Mesodermal cell (in vitro differentiated cells): ENCODE results near the gene C10orf105.

Experiments
- H3K27ac ChIP-seq: 2 replicates; pipeline ENCODE4 v1.7.0; 2013; ENCODE audit warnings: mild to moderate bottlenecking, low read depth, low read length, moderate library complexity; ENCODE audit not compliant: severe bottlenecking
- H3K36me3 ChIP-seq: 2 replicates; pipeline ENCODE4 v1.7.1; 2013; ENCODE audit warnings: mild to moderate bottlenecking, low read length, moderate library complexity; ENCODE audit not compliant: control insufficient read depth, insufficient read depth
- H3K4me1 ChIP-seq: one replicate; pipeline ENCODE4 v1.7.1; 2013; ENCODE audit warnings: mild to moderate bottlenecking, low read length; ENCODE audit not compliant: insufficient read depth, control insufficient read depth, poor library complexity, severe bottlenecking
- H3K4me3 ChIP-seq: 2 replicates; pipeline ENCODE4 v1.7.0; 2013; ENCODE audit warnings: low read length, control low read depth, mild to moderate bottlenecking; ENCODE audit not compliant: insufficient read depth, poor library complexity, severe bottlenecking; ENCODE audit errors: extremely low read depth
- H3K9me3 ChIP-seq: 2 replicates; pipeline ENCODE4 v1.7.1; 2013; ENCODE audit warnings: mild to moderate bottlenecking, low read length, moderate library complexity; ENCODE audit not compliant: control insufficient read depth
- WGBS, 2 experiments: methylation state at CpG; one replicate each; pipeline ENCODE4 v1.1.5; 2013; ENCODE audit warnings: missing lambda C conversion rate in 2 of 2; ENCODE audit not compliant: insufficient coverage in 2 of 2; 5-methylcytosine and 5-hydroxymethylcytosine counted together

The C10orf105 gene

DNA sequence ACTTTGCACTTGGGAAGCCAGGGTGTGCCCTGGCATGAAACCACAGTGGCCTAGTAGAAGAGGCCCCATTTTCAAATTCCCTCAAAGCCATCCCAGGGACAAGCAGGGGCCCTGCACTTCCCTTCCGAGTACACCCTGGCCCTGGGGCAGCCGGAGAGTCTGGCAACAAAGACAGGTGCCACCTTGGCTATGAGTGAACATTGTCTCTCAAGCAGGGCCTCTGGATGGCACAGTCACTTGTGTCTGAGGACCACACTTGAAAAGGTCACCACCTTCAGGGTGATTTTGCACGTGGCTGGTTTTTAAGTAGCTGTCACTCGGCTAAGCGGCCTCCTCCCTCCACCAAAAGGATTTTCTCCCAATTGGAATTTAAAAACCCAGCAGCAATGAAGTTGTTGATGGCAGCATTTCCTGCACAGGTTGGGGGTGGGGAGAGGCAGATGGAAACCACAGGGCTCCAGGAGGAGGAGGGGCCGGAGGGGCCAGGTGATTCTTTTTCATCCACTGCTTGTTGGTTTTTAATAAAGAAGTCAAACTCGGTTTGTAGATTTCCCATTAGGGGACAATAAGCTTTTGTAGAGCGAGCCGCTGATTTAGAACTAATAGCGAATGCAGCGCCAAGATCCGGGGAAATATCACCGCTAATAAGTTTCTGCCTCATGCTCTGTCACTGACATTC, 33.9 kb downstream of the C10orf105 start:
- Histone ChIP-seq H3K9me3 (no peaks in the 10 kb centered on the region), H3K27ac (no peak overlapping the region), H3K4me3 (no peak overlapping the region), H3K36me3 (no peaks in the 10 kb centered on the region), H3K4me1 (peaks cover 4% of the 10 kb centered on the region)
- 81 to 85% methylated on average over 10 to 11 of the region's 13 CpGs for WGBS, 2 experiments

DNA sequence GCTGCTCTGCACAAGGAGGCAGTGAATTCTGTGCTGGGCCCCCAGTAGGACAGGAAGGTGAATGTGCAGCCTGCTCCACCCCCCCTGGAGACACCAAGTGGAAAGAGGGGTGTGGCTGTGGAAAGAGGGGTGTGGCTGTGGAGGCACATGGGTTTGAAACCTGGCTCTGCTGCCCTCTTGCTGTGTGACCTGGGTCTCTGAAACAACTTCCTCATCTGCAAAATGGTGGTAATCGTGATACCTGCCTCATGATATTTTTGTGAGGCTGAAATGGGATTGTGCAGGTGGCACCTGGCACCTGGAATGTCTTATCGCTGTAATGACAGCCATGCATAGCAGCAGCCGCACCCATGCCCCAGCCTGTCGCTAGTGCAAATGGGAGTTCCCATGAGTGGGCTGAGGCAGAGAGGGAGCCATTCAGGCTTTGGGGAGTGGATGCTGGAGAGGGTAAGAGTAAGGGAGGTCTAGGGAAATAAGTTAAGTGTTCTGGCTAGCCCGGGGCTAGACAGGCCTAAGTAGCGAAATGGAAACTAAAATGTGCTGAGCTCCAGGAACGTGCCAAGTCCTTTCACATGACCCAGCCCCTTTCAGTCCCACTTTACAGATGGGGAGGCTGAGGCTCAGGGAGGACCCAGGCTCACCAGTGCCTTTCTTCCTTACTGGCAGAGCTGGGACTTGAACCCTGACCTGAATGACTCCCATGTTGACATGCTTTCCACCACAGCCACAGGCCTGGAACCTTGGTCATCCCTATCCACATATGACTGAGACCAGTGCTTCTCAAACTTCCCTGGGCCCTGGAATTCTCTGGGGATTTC, 35.0 kb downstream of the C10orf105 start:
- no peak overlapping the region for H3K4me3 ChIP-seq
- peaks cover 4% of the 10 kb centered on the region for H3K4me1 ChIP-seq
- WGBS, 2 experiments, result 90 to 93% methylated on average over 7 of the region's 7 CpGs
- H3K27ac ChIP-seq, result no peak overlapping the region
- H3K9me3 ChIP-seq, result no peaks in the 10 kb centered on the region
- H3K36me3 ChIP-seq, result no peaks in the 10 kb centered on the region

DNA sequence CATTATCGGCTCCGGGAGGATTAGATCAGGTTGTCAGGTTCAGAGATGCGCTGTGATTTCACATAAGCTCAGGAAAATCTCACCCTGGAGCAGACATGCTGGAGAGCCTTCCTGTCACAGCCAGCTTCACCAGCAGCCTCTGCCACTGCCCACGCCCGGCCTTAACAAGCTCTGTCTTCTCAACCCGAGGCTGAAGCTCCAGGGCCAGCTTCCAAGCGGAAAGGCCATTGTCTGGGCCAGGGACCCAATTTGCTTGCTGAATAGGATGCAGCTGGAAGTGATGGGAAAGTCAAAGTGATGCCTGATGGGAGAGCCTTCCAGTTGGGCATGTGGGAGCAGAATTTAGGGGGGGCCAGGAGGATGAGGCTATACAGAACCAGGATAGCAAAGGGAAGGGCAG, 36.3 kb downstream of the C10orf105 start:
- Histone ChIP-seq H3K9me3 (no peaks in the 10 kb centered on the region), H3K27ac (no peak overlapping the region), H3K36me3 (no peaks in the 10 kb centered on the region), H3K4me3 (no peak overlapping the region), H3K4me1 (peaks cover 4% of the 10 kb centered on the region)
- 86 to 97% methylated on average over 6 to 7 of the region's 7 CpGs for WGBS, 2 experiments

DNA sequence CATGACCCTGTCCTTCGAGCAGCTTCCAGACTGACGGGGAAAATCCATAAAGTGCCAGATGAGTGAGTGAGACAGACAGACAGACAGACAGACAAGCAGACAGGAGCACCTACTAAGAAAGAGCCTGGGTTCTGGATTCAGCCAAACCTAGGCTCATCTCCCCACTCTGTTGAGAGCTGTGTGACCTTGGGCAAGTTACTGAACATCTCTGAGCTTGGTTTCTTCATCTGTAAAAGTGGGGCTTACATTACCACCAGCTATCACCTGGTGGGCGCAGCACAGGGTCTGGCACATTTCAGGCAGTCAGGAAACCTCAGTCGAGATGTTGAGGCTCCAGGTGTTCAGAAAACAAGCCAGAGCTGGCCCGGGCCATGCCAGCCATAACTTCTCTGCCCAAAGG, 37.6 kb downstream of the C10orf105 start:
- H3K4me1 ChIP-seq, result peaks cover 4% of the 10 kb centered on the region
- no peaks in the 10 kb centered on the region for H3K36me3 ChIP-seq
- H3K4me3 ChIP-seq, result no peak overlapping the region
- H3K27ac ChIP-seq, result no peak overlapping the region
- WGBS, 2 experiments, result 85 to 86% methylated on average over 5 of the region's 5 CpGs
- no peaks in the 10 kb centered on the region for H3K9me3 ChIP-seq

DNA sequence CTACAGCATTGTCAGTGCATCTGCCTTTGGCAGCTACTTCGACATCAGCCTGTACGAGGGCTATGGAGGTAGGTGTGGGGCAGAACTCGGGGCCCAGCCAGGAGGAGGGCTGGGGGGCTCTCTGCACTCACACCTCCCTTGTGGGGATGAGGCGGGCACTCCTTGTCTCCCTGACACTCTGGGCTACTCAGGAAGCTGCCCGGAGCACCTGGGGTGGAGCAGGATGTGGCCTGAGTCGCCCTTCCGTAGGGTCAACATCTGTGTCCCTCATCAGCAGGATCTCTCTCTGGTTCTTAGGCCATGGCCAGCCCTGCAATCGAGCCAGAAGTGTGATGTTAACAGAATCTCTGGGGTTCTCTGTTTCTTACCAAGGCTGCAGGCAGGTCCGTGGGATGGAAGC, 40.2 kb downstream of the C10orf105 start:
- H3K27ac ChIP-seq, result no peak overlapping the region
- WGBS, 2 experiments, result 84 to 91% methylated on average over 5 to 8 of the region's 9 CpGs
- H3K4me1 ChIP-seq, result no peaks in the 10 kb centered on the region
- H3K9me3 ChIP-seq, result no peaks in the 10 kb centered on the region
- H3K4me3 ChIP-seq, result no peak overlapping the region
- H3K36me3 ChIP-seq, result no peaks in the 10 kb centered on the region

DNA sequence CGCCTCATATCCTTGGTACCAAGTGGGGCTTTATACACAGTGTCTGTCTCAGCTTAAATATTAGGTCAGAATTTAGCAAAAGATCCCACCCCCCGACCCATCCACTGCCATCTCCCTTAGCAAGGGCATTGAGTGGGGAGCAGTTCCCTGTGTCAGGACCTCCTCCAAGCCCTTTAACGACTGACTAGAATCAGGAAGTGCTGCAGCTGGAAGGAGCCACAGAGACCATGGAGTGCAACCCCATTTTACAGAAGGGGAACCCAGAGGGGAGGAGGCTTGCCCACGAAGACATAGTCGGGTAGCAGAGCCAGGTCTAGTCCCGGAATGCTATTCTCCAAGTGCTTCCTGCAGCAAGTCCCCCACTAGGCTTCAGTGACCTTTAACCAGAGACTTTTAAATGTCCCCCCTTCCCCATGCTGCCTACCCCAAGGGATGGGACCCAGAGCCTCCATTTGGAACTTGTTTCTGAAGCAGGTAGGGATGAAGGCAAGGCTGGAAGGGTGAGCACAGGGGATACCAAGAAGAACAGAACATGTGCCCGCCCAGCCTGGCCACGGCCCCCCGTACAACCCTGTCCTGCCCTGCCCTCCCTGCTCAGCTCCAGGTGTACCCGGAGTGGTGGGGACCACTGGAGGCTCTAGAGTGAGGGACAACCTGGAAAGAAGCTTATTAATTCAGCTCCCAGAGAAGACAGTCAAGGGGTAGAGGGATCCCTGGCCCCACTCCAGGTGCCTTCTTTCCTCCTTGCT, 41.3 kb downstream of the C10orf105 start:
- no peaks in the 10 kb centered on the region for H3K9me3 ChIP-seq
- H3K36me3 ChIP-seq, result no peaks in the 10 kb centered on the region
- 83 to 87% methylated on average over 4 to 7 of the region's 10 CpGs for WGBS, 2 experiments
- H3K4me3 ChIP-seq, result no peak overlapping the region
- H3K27ac ChIP-seq, result no peak overlapping the region
- H3K4me1 ChIP-seq, result no peaks in the 10 kb centered on the region

DNA sequence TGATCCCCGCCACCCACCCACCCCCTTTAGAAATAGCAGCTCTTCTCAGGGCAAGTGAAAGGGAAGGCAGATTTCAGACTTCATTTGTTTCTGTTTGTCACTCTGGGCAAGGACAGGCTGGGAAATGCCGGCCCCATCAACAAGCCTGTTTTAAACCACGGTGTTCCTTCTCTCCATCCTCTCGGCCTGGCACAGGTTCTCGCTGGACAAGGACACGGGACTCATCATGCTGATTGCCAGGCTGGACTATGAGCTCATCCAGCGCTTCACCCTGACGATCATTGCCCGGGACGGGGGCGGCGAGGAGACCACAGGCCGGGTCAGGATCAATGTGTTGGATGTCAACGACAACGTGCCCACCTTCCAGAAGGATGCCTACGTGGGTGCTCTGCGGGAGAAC, 42.3 kb downstream of the C10orf105 start:
- H3K36me3 ChIP-seq, result no peaks in the 10 kb centered on the region
- WGBS, 2 experiments, result 88 to 93% methylated on average over 16 of the region's 17 CpGs
- no peaks in the 10 kb centered on the region for H3K4me1 ChIP-seq
- no peak overlapping the region for H3K4me3 ChIP-seq
- no peaks in the 10 kb centered on the region for H3K9me3 ChIP-seq
- H3K27ac ChIP-seq, result no peak overlapping the region

DNA sequence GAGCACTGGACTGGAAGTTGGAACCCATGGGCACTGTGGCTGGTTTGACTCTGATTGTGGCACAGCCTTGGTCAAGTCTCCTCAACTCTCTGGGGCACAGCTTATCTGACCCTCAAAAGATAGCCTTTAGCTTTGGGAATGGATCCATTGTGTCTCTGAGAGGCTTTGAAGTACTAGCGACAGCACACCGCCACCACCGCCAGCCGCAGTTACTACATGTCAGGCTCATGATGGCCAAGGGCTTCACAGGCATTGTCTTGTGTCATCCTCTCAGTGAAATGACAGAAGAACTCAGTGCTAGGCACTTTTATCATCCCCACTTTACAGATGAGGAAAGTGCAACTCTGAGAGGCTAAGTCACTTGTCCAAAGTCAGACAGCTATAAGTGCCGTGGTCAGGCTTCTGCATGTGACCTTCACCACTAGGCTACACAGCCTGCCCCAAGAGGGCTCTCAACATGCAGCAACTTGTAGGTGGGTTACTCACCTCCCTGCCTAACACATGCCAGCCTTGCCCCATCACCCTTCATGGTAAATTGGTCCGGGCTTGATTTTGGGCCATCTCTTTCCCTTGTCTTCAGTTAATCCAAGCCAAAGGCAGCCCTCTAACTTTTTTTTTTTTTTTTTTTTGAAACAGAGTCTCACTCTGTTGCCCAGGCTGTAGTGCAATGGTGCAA, 44.1 kb downstream of the C10orf105 start:
- Histone ChIP-seq H3K36me3 (no peaks in the 10 kb centered on the region), H3K4me1 (no peaks in the 10 kb centered on the region), H3K9me3 (no peaks in the 10 kb centered on the region), H3K27ac (no peak overlapping the region), H3K4me3 (no peak overlapping the region)
- WGBS, 2 experiments, result 98 to 99% methylated on average over 6 of the region's 6 CpGs

DNA sequence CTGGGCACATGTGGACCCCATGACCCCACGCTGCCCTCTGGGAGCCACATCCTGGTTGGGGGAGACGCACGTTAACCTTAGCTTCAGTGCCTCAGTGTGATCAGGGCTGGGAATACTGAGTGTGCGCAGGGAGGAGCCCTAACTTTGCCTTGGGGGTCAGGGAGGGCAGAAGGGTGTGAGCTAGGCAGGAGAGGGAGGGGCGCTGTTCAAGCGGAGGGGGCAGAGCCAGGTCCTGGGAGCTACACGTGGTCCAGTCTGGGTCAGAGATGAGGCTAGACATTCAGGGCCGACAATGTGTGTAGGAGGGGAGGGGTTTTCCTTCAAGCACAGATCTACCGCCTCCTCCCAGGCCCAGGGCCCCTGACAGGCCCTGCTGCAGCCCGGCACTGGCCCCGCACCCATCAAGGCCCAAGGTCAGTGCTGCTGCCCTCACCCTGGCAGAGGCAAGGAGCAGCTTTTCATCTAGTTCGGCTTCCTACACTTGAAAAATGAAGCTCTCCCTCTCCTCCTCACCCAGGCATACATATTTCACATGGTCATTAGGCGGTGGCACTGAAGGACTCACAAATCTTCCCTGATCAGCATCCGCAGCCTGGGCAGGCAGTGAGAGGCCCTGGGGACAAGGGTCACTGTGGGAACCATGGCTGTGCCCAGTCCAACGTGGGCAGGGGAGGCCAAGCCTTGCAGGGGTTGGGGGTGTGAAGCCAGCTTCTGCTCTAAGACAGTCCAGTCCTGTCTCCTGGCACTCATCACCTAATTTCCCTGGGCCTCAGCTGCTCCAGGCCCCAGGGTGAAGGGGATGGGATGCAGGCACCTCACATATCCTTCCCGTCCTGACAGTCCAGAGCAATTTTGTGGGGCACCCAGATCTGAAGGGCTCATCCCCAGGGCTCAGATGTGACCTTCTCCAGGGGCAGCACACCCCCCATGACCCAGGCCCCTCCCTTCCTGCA, 47.3 kb downstream of the C10orf105 start:
- H3K27ac ChIP-seq, result no peak overlapping the region
- no peaks in the 10 kb centered on the region for H3K36me3 ChIP-seq
- H3K4me3 ChIP-seq, result no peak overlapping the region
- 76 to 86% methylated on average over 10 to 15 of the region's 16 CpGs for WGBS, 2 experiments
- H3K9me3 ChIP-seq, result no peaks in the 10 kb centered on the region
- H3K4me1 ChIP-seq, result no peaks in the 10 kb centered on the region

DNA sequence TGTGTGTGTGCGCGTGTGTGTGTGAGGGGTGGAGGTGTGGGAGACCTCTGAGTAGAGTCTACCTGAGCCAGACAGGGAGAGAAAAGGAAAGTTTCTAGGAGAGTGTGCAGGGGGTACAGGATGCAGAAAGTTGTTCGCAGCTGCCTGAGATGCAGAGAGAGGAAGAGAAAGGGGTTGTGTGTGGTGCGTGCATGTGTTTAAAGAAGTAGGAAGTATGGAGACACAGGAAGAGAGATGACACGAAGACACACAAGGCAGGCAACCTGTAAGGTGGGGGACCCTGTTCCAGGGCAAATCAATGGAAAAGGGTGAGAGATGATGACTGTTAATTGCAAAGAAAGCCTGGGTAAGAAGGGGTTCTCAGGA, 52.2 kb downstream of the C10orf105 start:
- Histone ChIP-seq H3K4me1 (no peaks in the 10 kb centered on the region), H3K36me3 (no peaks in the 10 kb centered on the region), H3K27ac (no peak overlapping the region), H3K9me3 (no peaks in the 10 kb centered on the region), H3K4me3 (no peak overlapping the region)
- WGBS, 2 experiments, result 64 to 97% methylated on average over 3 to 5 of the region's 5 CpGs
